ENCODE results near the gene MTFP1. TPM values are rescaled to one million over a fixed set of nuclear protein-coding genes. Genes with fewer than 3 reads are reported as not detected.
A peak's percentile ranks its signal among the peaks of the same experiment; 100 is the strongest.

The MTFP1 gene
- total RNA-seq, 2 experiments from 2014 or later: 37.2 to 38.0 TPM

DNA sequence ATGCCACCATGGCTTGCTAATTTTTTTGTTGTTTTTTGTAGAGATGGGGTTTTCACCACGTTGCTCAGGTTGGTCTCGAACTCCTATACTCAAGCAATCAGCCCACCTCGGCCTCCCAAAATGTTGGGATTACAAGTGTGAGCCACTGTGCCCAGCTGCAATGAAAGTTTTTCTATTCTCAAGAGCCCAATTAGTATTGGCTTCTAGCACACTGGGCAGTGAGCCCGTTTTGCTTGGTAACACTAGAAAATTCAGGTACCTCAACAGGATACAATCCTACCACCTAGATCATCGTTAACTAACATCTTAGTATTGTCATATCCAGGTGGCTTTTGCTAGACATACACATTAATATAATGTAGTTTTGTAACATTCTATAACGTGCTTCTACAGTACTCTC, 27.3 kb downstream of the MTFP1 start:
- no peaks in the 10 kb centered on the region for H3K4me1 ChIP-seq (ENCODE audit: insufficient read depth, low read length)
- Mint-ChIP-seq H3K27ac (no peak overlapping the region), H3K36me3 (ENCODE audit: low read depth) (no peaks in the 10 kb centered on the region), H3K4me1 (ENCODE audit: low read depth) (no peaks in the 10 kb centered on the region), H3K27me3 (peaks cover 58% of the 10 kb centered on the region), H3K9me3 (no peaks in the 10 kb centered on the region), H3K4me3 (no peak overlapping the region)
- ChIA-PET POLR2A (no interaction called here), CTCF (no interaction called here)
- no peak overlapping the region for H3K4me3 ChIP-seq (ENCODE audit: low read length)
- intact Hi-C loops (cut with DNase I, micrococcal nuclease): no loop called here
- DNase-seq (no peak), ATAC-seq (ENCODE audit: poor library complexity) (no peak)
- no peaks in the 10 kb centered on the region for H3K36me3 ChIP-seq (ENCODE audit: insufficient read depth, low read length)
- TF ChIP-seq, protein P1, sequence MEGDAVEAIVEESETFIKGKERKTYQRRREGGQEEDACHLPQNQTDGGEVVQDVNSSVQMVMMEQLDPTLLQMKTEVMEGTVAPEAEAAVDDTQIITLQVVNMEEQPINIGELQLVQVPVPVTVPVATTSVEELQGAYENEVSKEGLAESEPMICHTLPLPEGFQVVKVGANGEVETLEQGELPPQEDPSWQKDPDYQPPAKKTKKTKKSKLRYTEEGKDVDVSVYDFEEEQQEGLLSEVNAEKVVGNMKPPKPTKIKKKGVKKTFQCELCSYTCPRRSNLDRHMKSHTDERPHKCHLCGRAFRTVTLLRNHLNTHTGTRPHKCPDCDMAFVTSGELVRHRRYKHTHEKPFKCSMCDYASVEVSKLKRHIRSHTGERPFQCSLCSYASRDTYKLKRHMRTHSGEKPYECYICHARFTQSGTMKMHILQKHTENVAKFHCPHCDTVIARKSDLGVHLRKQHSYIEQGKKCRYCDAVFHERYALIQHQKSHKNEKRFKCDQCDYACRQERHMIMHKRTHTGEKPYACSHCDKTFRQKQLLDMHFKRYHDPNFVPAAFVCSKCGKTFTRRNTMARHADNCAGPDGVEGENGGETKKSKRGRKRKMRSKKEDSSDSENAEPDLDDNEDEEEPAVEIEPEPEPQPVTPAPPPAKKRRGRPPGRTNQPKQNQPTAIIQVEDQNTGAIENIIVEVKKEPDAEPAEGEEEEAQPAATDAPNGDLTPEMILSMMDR (IDR thresholded peaks at IDR 0.05): no peak
- peaks cover 3 to 8% of the 10 kb centered on the region in 2 experiments for H3K27me3 ChIP-seq (ENCODE audit: control insufficient read depth in 1 of 2, insufficient read depth in 2 of 2, low read length in 2 of 2)
- H3K9me3 ChIP-seq (ENCODE audit: control insufficient read depth in 1 of 2, insufficient read depth in 1 of 2, low read length in 2 of 2): peaks cover 0 to 4% of the 10 kb centered on the region in 2 experiments
- H3K27ac ChIP-seq (ENCODE audit: low read depth in 1 of 2, low read length in 2 of 2): no peak overlapping the region

DNA sequence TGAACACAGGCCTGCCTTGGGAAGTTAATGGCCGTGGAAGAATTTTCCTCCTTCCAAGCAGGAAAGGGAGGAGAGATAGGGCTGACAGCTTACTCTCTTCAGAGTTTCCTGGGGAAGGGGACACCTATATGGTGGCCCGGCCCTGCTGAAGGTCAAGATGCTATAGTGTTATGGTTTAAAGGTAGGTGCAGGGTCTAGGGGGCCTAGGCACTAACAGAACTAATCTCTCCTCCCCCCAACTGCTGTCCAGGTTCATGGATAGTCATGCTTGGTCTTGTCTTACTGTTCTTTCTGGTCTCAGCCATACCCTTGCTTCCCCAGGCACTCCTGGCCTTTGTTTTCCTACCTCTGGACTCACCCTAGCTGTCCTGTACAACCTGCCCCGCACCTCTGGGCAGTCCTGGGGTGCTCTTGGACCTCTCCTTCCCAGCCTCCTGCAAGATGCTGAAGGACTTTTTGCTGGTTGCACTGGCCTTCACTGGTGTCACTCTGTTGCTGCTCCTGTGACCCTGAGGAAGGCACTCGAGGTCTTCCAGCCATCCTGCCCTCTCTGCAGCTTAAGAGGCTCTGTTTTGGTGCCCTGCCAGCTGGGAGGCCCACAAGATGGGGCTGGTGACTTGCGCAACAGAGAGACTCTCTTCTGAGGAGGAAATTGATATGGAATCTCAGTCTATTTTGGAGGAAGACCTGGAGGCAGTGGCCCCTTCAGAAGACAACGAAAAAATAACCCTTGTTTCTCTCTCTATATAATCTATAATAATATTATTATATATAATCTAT, 28.4 kb downstream of the MTFP1 start:
- intact Hi-C loops (cut with DNase I, micrococcal nuclease): no loop called here
- H3K4me3 ChIP-seq (ENCODE audit: low read length): no peak overlapping the region
- ATAC-seq (ENCODE audit: poor library complexity) (peak; percentile 43), DNase-seq (peak in 2 of 14 experiments; percentile 10 to 23)
- Mint-ChIP-seq H3K4me3 (no peak overlapping the region), H3K4me1 (ENCODE audit: low read depth) (no peaks in the 10 kb centered on the region), H3K27me3 (peaks cover 51% of the 10 kb centered on the region), H3K36me3 (ENCODE audit: low read depth) (no peaks in the 10 kb centered on the region), H3K9me3 (no peaks in the 10 kb centered on the region), H3K27ac (no peak overlapping the region)
- H3K9me3 ChIP-seq (ENCODE audit: control insufficient read depth in 1 of 2, insufficient read depth in 1 of 2, low read length in 2 of 2): peaks cover 0 to 3% of the 10 kb centered on the region in 2 experiments
- no peaks in the 10 kb centered on the region for H3K4me1 ChIP-seq (ENCODE audit: insufficient read depth, low read length)
- H3K27ac ChIP-seq (ENCODE audit: low read depth in 1 of 2, low read length in 2 of 2): no peak overlapping the region
- H3K27me3 ChIP-seq (ENCODE audit: control insufficient read depth in 1 of 2, insufficient read depth in 2 of 2, low read length in 2 of 2): peaks cover 3 to 8% of the 10 kb centered on the region in 2 experiments
- ChIA-PET CTCF (no interaction called here), POLR2A (no interaction called here)
- H3K36me3 ChIP-seq (ENCODE audit: insufficient read depth, low read length): no peaks in the 10 kb centered on the region
- TF ChIP-seq, protein P1 (IDR thresholded peaks at IDR 0.05): no peak

DNA sequence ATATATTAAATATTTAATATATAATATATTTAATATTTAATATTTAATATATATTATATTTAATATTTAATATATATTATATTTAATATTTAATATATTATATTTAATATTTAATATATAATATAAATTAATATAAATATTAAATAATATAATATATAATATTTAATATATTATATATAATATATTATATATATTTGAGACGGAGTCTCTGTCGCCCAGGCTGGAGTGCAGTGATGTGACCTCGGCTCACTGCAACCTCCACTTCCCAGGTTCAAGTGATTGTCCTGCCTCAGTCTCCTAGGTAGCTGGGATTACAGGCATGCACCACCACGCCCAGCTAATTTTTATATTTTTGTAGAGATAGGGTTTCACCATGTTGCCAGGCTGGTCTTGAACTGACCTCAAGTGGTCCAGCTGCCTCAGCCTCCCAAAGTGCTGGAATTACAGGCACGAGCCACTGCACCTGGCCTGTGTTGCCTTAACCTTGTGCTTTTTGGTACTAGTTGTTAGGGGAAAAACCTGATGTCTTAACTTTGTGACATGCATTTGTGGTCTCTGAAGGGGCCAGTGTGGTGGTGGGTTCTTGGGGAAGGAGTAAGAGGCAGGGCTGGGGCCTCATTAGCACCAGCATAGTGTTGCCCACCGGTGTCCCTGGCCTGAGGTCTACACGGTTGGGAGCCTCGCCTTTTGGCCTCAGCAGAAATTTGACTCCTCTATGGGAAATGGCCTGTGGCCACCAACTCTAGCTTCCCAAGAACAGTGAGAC, 29.7 kb downstream of the MTFP1 start:
- no peaks in the 10 kb centered on the region for H3K36me3 ChIP-seq (ENCODE audit: insufficient read depth, low read length)
- Mint-ChIP-seq H3K36me3 (ENCODE audit: low read depth) (no peaks in the 10 kb centered on the region), H3K27ac (no peak overlapping the region), H3K9me3 (no peaks in the 10 kb centered on the region), H3K4me3 (no peak overlapping the region), H3K27me3 (peaks cover 55% of the 10 kb centered on the region), H3K4me1 (ENCODE audit: low read depth) (no peaks in the 10 kb centered on the region)
- H3K4me3 ChIP-seq (ENCODE audit: low read length): no peak overlapping the region
- DNase-seq (no peak), ATAC-seq (ENCODE audit: poor library complexity) (no peak)
- peaks cover 0 to 3% of the 10 kb centered on the region in 2 experiments for H3K9me3 ChIP-seq (ENCODE audit: control insufficient read depth in 1 of 2, insufficient read depth in 1 of 2, low read length in 2 of 2)
- no peaks in the 10 kb centered on the region for H3K4me1 ChIP-seq (ENCODE audit: insufficient read depth, low read length)
- CTCF ChIA-PET: interaction anchor here (1.3 kb wide), 1 partner anchor 30 kb away, joined by 3 read pairs; no protein-coding TSS in a partner anchor
- TF ChIP-seq, protein P1 (IDR thresholded peaks at IDR 0.05): no peak
- intact Hi-C loops (cut with DNase I, micrococcal nuclease): no loop called here
- H3K27ac ChIP-seq (ENCODE audit: low read depth in 1 of 2, low read length in 2 of 2): no peak overlapping the region
- peaks cover 7 to 8% of the 10 kb centered on the region in 2 experiments for H3K27me3 ChIP-seq (ENCODE audit: control insufficient read depth in 1 of 2, insufficient read depth in 2 of 2, low read length in 2 of 2)
- POLR2A ChIA-PET: no interaction called here

Measured in CD4-positive, alpha-beta T cell (primary cell).